Testis (tissue), 2 donors: ENCODE measurements around the gene ZFP62.
"Not testable (repeated sequence)": the region's sequence is repeated elsewhere in the genome, so short reads cannot be mapped to it uniquely, and the experiment has no call there.

Experiments used
- CTCF ChIP-seq, 3 experiments: fragments of 450-650 bp in 2 of 3; fragments of 200-600 bp in 1 of 3; sonication (generic) in 1 of 3; IDR thresholded peaks; one replicate each; pipeline ENCODE4 v1.5.1; 2016 to 2019; ENCODE audit warnings: antibody characterized with exemption in 3 of 3, mild to moderate bottlenecking in 2 of 3, moderate library complexity in 1 of 3
- POLR2A ChIP-seq: fragments of 450-650 bp; IDR thresholded peaks from one replicate; pipeline ENCODE4 v1.6.1; 2017; ENCODE audit warnings: antibody characterized with exemption, mild to moderate bottlenecking, moderate library complexity

DNA sequence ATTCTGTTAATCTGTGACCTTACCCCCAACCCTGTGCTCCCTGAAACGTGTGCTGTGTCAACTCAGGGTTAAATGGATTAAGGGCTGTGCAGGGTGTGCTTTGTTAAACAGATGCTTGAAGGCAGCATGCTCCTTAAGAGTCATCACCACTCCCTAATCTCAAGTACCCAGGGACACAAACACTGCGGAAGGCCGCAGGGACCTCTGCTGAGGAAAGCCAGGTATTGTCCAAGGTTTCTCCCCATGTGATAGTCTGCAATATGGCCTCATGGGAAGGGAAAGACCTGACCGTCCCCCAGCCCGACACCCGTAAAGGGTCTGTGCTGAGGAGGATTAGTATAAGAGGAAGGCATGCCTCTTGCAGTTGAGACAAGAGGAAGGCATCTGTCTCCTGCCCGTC lies 33.7 kb downstream of the ZFP62 start:
- TF ChIP-seq POLR2A; CTCF (IDR thresholded peaks at IDR 0.05): not testable (repeated sequence)
